WTC11 (cell line): ENCODE results near the gene RCBTB1. TPM values are rescaled to one million over a fixed set of nuclear protein-coding genes. Genes with fewer than 3 reads are reported as not detected.

Experiments used
- ATAC-seq: fragments of 200-7000 bp; cut with Tn5 transposase; 2 replicates; pipeline ENCODE4 v1.10.0; 2021; ENCODE audit warnings: mild to moderate bottlenecking, moderate library complexity
- CTCF ChIA-PET: fragments of 300-600 bp; sonication (Branson Sonifier 250); formaldehyde crosslinking; loops from one replicate; lab custom pipeline; 2021; ENCODE audit warnings: antibody characterized with exemption; lab: Charles Lee
- POLR2A ChIA-PET: fragments of 350-600 bp; sonication (Branson Sonifier 250); formaldehyde crosslinking; loops from one replicate; lab custom pipeline; 2021; ENCODE audit warnings: antibody characterized with exemption; lab: Charles Lee
- DNase-seq: peaks from one replicate; pipeline ENCODE4 v3.0.0; 2021; ENCODE audit warnings: low spot score
- H3K27ac Mint-ChIP-seq: 2 replicates; pipeline ENCODE4 v1.8.0; 2021; ENCODE audit warnings: mixed read lengths
- H3K27me3 Mint-ChIP-seq: 2 replicates; pipeline ENCODE4 v1.8.0; 2021; ENCODE audit warnings: low read depth, mild to moderate bottlenecking, moderate library complexity, mixed read lengths
- H3K36me3 Mint-ChIP-seq: 2 replicates; pipeline ENCODE4 v1.8.0; 2021; ENCODE audit warnings: mixed read lengths
- H3K4me1 Mint-ChIP-seq: 2 replicates; pipeline ENCODE4 v1.8.0; 2022; ENCODE audit warnings: mixed read lengths
- H3K4me3 Mint-ChIP-seq: 2 replicates; pipeline ENCODE4 v1.8.0; 2021; ENCODE audit warnings: mild to moderate bottlenecking, moderate library complexity, mixed read lengths
- H3K9me3 Mint-ChIP-seq: 2 replicates; pipeline ENCODE4 v1.8.0; 2021; ENCODE audit warnings: mixed read lengths
- AR ChIP-seq: fragments of 250-450 bp; sonication (Bioruptor Pico); IDR thresholded peaks from 2 replicates; pipeline ENCODE4 v1.9.0; 2021; ENCODE audit warnings: mild to moderate bottlenecking
- ATF2 ChIP-seq: sonication (generic); formaldehyde crosslinking; IDR thresholded peaks from 2 replicates; pipeline ENCODE4 v1.8.1; 2022; ENCODE audit warnings: low read depth, missing genetic modification reagents, borderline replicate concordance
- ATF3 ChIP-seq: sonication (generic); formaldehyde crosslinking; conservative IDR thresholded peaks from 2 replicates; pipeline ENCODE4 v1.8.1; 2022; ENCODE audit warnings: mild to moderate bottlenecking, missing genetic modification reagents
- CREB1 ChIP-seq: sonication (generic); formaldehyde crosslinking; IDR thresholded peaks from 2 replicates; pipeline ENCODE4 v1.8.0; 2023; ENCODE audit warnings: mild to moderate bottlenecking, missing genetic modification reagents
- E2F1 ChIP-seq: sonication (generic); formaldehyde crosslinking; IDR thresholded peaks from 2 replicates; pipeline ENCODE4 v1.8.0; 2022; ENCODE audit warnings: mild to moderate bottlenecking, missing genetic modification reagents
- E2F5 ChIP-seq: sonication (generic); formaldehyde crosslinking; IDR thresholded peaks from 2 replicates; pipeline ENCODE4 v1.8.1; 2022; ENCODE audit warnings: mild to moderate bottlenecking, moderate library complexity, missing genetic modification reagents
- ELF4 ChIP-seq: sonication (generic); formaldehyde crosslinking; IDR thresholded peaks from 2 replicates; pipeline ENCODE4 v1.8.1; 2022; ENCODE audit warnings: low read depth, mild to moderate bottlenecking, moderate library complexity, missing genetic modification reagents
- EMX1 ChIP-seq: fragments of 250-450 bp; sonication (Bioruptor Pico); IDR thresholded peaks from 2 replicates; pipeline ENCODE4 v1.8.0; 2021; ENCODE audit warnings: mild to moderate bottlenecking
- ERG ChIP-seq: fragments of 250-450 bp; sonication (Bioruptor Pico); IDR thresholded peaks from 2 replicates; pipeline ENCODE4 v1.8.0; 2021; ENCODE audit warnings: mild to moderate bottlenecking
- MYBL2 ChIP-seq: sonication (generic); formaldehyde crosslinking; IDR thresholded peaks from 2 replicates; pipeline ENCODE4 v1.8.1; 2023; ENCODE audit warnings: mild to moderate bottlenecking, moderate library complexity, missing genetic modification reagents
- NFYB ChIP-seq: sonication (generic); formaldehyde crosslinking; conservative IDR thresholded peaks from 2 replicates; pipeline ENCODE4 v1.8.0; 2022; ENCODE audit warnings: low read depth, missing genetic modification reagents
- NR3C1 ChIP-seq: sonication (generic); formaldehyde crosslinking; conservative IDR thresholded peaks from 2 replicates; pipeline ENCODE4 v1.8.1; 2023; ENCODE audit warnings: low read depth, mild to moderate bottlenecking, missing genetic modification reagents
- OVOL2 ChIP-seq: fragments of 250-450 bp; sonication (Bioruptor Pico); IDR thresholded peaks from 2 replicates; pipeline ENCODE4 v1.9.0; 2021; ENCODE audit warnings: mild to moderate bottlenecking, borderline replicate concordance
- PRDM15 ChIP-seq: sonication (generic); formaldehyde crosslinking; IDR thresholded peaks from 2 replicates; pipeline ENCODE4 v1.8.0; 2022; ENCODE audit warnings: missing genetic modification reagents
- SOX15 ChIP-seq: fragments of 250-450 bp; sonication (Bioruptor Pico); IDR thresholded peaks from 2 replicates; pipeline ENCODE4 v1.9.0; 2021; ENCODE audit warnings: mild to moderate bottlenecking
- SP1 ChIP-seq: sonication (generic); formaldehyde crosslinking; conservative IDR thresholded peaks from 2 replicates; pipeline ENCODE4 v1.8.1; 2022; ENCODE audit warnings: missing genetic modification reagents
- TCF7 ChIP-seq: sonication (generic); formaldehyde crosslinking; IDR thresholded peaks from 2 replicates; pipeline ENCODE4 v1.8.0; 2022; ENCODE audit warnings: mild to moderate bottlenecking, low read depth, missing genetic modification reagents, moderate library complexity
- TP53 ChIP-seq: sonication (generic); formaldehyde crosslinking; IDR thresholded peaks from 2 replicates; pipeline ENCODE4 v1.8.1; 2023; ENCODE audit warnings: mild to moderate bottlenecking, missing genetic modification reagents
- ZBTB43 ChIP-seq: sonication (generic); formaldehyde crosslinking; IDR thresholded peaks from 2 replicates; pipeline ENCODE4 v1.8.1; 2023; ENCODE audit warnings: mild to moderate bottlenecking, missing genetic modification reagents
- ZNF138 ChIP-seq: sonication (generic); formaldehyde crosslinking; conservative IDR thresholded peaks from 2 replicates; pipeline ENCODE4 v1.8.1; 2022; ENCODE audit warnings: mild to moderate bottlenecking, moderate library complexity, missing genetic modification reagents
- ZNF232 ChIP-seq: sonication (generic); formaldehyde crosslinking; IDR thresholded peaks from 2 replicates; pipeline ENCODE4 v1.8.0; 2022; ENCODE audit warnings: mild to moderate bottlenecking, missing genetic modification reagents
- ZNF396 ChIP-seq: fragments of 250-450 bp; sonication (Bioruptor Pico); IDR thresholded peaks from 2 replicates; pipeline ENCODE4 v1.8.0; 2021; ENCODE audit warnings: mild to moderate bottlenecking, moderate library complexity, borderline replicate concordance
- total RNA-seq: library from RNA; stranded (reverse); gene quantifications from 3 replicates; pipeline ENCODE4 v1.2.3, GENCODE V29; 2021

The RCBTB1 gene
- total RNA-seq, 1 experiment from 2014 or later, result 31.3 TPM

GRCh38 chr13:49538404-49538803, 47.0 kb downstream of the RCBTB1 start (continued):
- no peak for TF ChIP-seq ELF4 (CRISPR knock-in tag)
- TF ChIP-seq ZNF396, result no peak
- TF ChIP-seq ATF2, result no peak
- no peak for TF ChIP-seq ZNF232 (CRISPR knock-in tag)
- no peak for TF ChIP-seq NR3C1 (CRISPR knock-in tag)
- no peak for TF ChIP-seq NFYB (CRISPR knock-in tag)

- ChIA-PET CTCF (no interaction called here), POLR2A (no interaction called here)
- Mint-ChIP-seq H3K36me3 (peaks cover 27% of the 10 kb centered on the region), H3K27me3 (no peaks in the 10 kb centered on the region), H3K4me3 (no peak overlapping the region), H3K27ac (no peak overlapping the region), H3K4me1 (no peaks in the 10 kb centered on the region), H3K9me3 (no peaks in the 10 kb centered on the region)
- ATAC-seq (no peak), DNase-seq (no peak)
- TF ChIP-seq SOX15 (CRISPR knock-in tag), result no peak
- TF ChIP-seq CREB1 (CRISPR knock-in tag), result no peak
- no peak for TF ChIP-seq SP1 (CRISPR knock-in tag)
- TF ChIP-seq ZBTB43 (CRISPR knock-in tag), result no peak
- TF ChIP-seq ZNF138 (CRISPR knock-in tag), result no peak
- TF ChIP-seq OVOL2 (CRISPR knock-in tag), result no peak
- TF ChIP-seq E2F5 (CRISPR knock-in tag), result no peak
- TF ChIP-seq EMX1 (CRISPR knock-in tag), result no peak
- no peak for TF ChIP-seq ATF3 (CRISPR knock-in tag)
- TF ChIP-seq MYBL2 (CRISPR knock-in tag), result no peak
- no peak for TF ChIP-seq PRDM15 (CRISPR knock-in tag)
- no peak for TF ChIP-seq TCF7 (CRISPR knock-in tag)
- TF ChIP-seq E2F1 (CRISPR knock-in tag), result no peak
- TF ChIP-seq ZNF232 (CRISPR knock-in tag), result no peak
- no peak for TF ChIP-seq AR (CRISPR knock-in tag)
- no peak for TF ChIP-seq TP53 (CRISPR knock-in tag)
- no peak for TF ChIP-seq ERG (CRISPR knock-in tag)
These were observed 49.0 kb downstream of the RCBTB1 start for GRCh38 chr13:49536144-49536873.
